Central memory CD8-positive, alpha-beta T cell (primary cell): ENCODE data around the gene CROCC2.
A peak's percentile ranks its signal among the peaks of the same experiment; 100 is the strongest.

Experiments used
- ATAC-seq: fragments of 150-1000 bp; cut with Tn5 transposase; replicated peaks from 2 replicates; pipeline ENCODE4 v1.10.0; 2022; ENCODE audit warnings: mild to moderate bottlenecking, moderate FRiP score, moderate number of reproducible peaks; ENCODE audit not compliant: poor library complexity, severe bottlenecking; ENCODE audit errors: extremely low read depth
- DNase-seq, 2 donors: peaks; one replicate each; pipeline ENCODE4 v3.0.0; 2021; ENCODE audit warnings: low spot score in 2 of 2
- H3K27ac Mint-ChIP-seq: one replicate; pipeline ENCODE4 v1.8.0; 2022; ENCODE audit warnings: low read depth, mild to moderate bottlenecking, moderate library complexity, mixed read lengths
- H3K27me3 Mint-ChIP-seq: one replicate; pipeline ENCODE4 v1.8.0; 2022; ENCODE audit warnings: mixed read lengths
- H3K36me3 Mint-ChIP-seq: one replicate; pipeline ENCODE4 v1.8.0; 2022; ENCODE audit warnings: mild to moderate bottlenecking, moderate library complexity, mixed read lengths; ENCODE audit not compliant: insufficient read depth
- H3K4me1 Mint-ChIP-seq: one replicate; pipeline ENCODE4 v1.8.0; 2022; ENCODE audit warnings: mixed read lengths
- H3K4me3 Mint-ChIP-seq: one replicate; pipeline ENCODE4 v1.8.0; 2022; ENCODE audit warnings: mild to moderate bottlenecking, moderate library complexity, mixed read lengths
- H3K9me3 Mint-ChIP-seq: one replicate; pipeline ENCODE4 v1.8.0; 2022; ENCODE audit warnings: mixed read lengths

Gene CROCC2

DNA sequence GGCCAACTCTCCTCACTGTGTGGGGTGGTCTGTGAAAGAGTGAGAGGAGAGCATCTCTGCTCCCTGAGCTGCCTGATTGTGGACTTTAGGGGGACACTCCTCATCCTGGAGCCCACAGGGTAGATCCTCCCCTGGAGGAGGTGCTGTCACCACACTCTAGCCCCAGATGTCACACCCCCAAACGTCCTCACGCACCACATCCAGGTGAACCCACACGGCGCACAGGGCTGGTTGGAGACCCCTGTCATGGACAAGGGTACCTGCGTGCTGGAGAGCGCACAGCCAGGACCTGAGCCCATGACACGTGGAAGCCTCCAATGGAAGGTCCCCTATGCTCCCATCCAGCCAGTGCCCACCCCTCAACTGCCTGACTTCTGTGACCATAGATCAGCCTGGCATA lies 27.0 kb upstream of the CROCC2 start:
- H3K9me3 Mint-ChIP-seq: no peaks in the 10 kb centered on the region
- no peak overlapping the region for H3K4me3 Mint-ChIP-seq
- H3K27me3 Mint-ChIP-seq: no peaks in the 10 kb centered on the region
- DNase-seq: no peak
- H3K36me3 Mint-ChIP-seq: no peaks in the 10 kb centered on the region
- no peak overlapping the region for H3K27ac Mint-ChIP-seq
- no peaks in the 10 kb centered on the region for H3K4me1 Mint-ChIP-seq
- no peak for ATAC-seq

DNA sequence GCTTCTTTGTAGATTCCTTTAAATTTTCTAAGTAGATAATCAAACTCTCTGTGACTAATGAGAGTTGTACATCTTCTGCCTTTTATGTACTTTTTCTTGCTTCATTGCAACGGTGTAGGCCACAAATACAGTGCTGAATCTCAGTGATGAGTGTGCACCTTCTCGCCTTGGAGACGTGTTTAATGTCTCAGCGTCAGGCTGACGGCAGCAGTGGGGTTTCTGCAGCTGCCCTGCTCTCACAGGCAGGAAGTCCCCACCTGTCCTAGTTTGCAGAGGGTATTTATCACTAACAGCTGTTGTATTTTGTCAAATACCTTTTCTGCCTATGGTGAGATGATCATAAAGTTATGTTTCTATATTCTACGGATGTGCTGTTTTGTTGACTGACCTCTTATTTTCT lies 24.2 kb upstream of the CROCC2 start:
- Mint-ChIP-seq H3K4me1 (no peaks in the 10 kb centered on the region), H3K4me3 (no peak overlapping the region), H3K9me3 (no peaks in the 10 kb centered on the region), H3K27ac (no peak overlapping the region), H3K27me3 (no peaks in the 10 kb centered on the region), H3K36me3 (no peaks in the 10 kb centered on the region)
- ATAC-seq (peak; percentile 40), DNase-seq (no peak)

DNA sequence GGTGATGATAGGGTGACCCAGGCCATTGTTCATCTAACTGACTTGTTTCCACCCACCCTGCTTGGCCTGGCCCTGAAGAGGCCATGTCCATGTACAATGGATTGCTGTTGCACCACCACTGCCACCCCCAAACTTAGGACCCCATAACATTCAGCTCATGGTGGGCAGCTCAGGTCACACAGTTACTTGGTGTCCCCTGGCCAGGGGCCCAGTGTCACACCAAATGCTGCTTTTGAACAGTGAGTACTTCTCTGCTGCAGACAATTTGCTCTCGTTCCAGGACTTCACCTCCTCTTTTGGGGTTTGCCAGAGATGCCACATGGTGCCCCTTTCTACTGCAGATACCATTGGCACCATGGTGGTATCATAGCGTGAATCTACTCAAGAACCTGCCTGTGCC lies 21.9 kb upstream of the CROCC2 start:
- Mint-ChIP-seq H3K4me1 (no peaks in the 10 kb centered on the region), H3K4me3 (no peak overlapping the region), H3K9me3 (no peaks in the 10 kb centered on the region), H3K27me3 (no peaks in the 10 kb centered on the region), H3K27ac (no peak overlapping the region), H3K36me3 (no peaks in the 10 kb centered on the region)
- no peak for DNase-seq
- no peak for ATAC-seq

DNA sequence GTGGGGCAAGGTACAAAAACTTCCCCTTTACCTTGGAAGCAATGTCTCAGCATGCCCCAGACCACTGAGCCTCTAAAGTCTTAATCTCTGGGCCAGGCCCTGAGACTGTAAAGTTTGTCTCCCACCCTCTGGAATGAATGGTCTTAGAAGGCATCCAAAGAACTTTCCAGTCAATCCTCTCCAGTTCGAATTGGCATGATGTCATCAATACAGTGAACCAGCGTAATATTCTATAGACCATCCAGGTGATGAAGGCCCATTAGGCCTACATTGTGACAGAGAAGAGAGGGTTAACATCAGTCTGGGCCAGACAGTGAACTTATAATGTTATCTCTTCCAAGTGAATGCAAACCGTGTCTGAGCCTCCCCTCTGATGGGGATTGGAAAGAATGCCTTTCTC lies 21.4 kb upstream of the CROCC2 start:
- Mint-ChIP-seq H3K36me3 (no peaks in the 10 kb centered on the region), H3K4me3 (no peak overlapping the region), H3K4me1 (no peaks in the 10 kb centered on the region)

DNA sequence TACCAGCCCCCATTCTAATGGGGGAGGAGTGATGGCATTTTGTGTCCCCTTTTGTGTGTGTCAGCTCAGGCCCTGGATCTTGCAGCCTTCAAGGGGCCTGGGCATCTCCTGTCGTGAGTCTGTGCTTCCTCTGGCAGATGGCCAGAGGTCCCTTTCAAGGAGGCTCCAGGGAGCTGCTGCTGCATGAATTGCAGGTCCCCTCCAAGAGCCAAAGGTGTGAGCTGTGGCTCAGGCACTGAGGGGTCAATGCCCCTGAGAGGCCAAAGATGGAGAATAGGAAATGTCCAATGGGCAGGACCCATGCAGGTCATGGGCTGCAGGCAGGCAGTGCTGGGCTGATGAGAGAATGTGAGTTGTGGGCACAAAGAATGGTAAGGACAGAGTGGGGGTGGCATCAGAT lies 20.6 kb upstream of the CROCC2 start:
- H3K36me3 Mint-ChIP-seq: no peaks in the 10 kb centered on the region
- H3K27ac Mint-ChIP-seq: no peak overlapping the region
- H3K4me1 Mint-ChIP-seq: no peaks in the 10 kb centered on the region
- DNase-seq (no peak), ATAC-seq (no peak)
- H3K4me3 Mint-ChIP-seq: no peak overlapping the region
- H3K27me3 Mint-ChIP-seq: no peaks in the 10 kb centered on the region
- H3K9me3 Mint-ChIP-seq: no peaks in the 10 kb centered on the region

More for the DNA sequence above, 21.4 kb upstream of the CROCC2 start:
- no peak overlapping the region for H3K27ac Mint-ChIP-seq
- ATAC-seq (no peak), DNase-seq (no peak)
- H3K27me3 Mint-ChIP-seq: no peaks in the 10 kb centered on the region
- no peaks in the 10 kb centered on the region for H3K9me3 Mint-ChIP-seq

DNA sequence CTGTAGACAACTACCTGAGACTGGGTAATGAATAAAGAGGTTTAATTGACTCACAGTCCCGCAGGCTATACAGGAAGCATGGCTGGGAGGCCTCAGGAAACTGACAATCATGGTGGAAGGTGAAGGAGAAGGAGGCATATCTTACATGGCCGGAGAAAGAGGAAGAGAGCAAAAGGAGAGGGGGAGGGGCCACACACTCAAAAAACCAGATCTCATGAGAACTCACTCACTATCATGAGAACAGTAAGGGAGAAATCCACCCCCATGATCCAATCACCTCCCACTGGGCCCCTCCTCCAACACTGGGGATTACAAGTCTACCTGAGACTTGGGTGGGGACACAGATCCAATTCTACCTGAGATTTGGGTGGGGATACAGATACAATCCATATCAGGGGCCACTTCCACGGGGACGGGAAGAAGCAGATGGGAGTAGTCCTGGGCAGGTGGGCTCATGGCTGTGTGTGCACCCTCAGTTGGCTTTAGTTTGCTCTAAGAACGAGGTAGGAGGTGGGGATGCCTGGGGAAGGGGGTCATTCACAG lies 20.0 kb upstream of the CROCC2 start:
- Mint-ChIP-seq H3K27ac (no peak overlapping the region), H3K9me3 (no peaks in the 10 kb centered on the region), H3K4me1 (no peaks in the 10 kb centered on the region), H3K36me3 (no peaks in the 10 kb centered on the region), H3K27me3 (no peaks in the 10 kb centered on the region), H3K4me3 (no peak overlapping the region)
- ATAC-seq: no peak
- no peak for DNase-seq

DNA sequence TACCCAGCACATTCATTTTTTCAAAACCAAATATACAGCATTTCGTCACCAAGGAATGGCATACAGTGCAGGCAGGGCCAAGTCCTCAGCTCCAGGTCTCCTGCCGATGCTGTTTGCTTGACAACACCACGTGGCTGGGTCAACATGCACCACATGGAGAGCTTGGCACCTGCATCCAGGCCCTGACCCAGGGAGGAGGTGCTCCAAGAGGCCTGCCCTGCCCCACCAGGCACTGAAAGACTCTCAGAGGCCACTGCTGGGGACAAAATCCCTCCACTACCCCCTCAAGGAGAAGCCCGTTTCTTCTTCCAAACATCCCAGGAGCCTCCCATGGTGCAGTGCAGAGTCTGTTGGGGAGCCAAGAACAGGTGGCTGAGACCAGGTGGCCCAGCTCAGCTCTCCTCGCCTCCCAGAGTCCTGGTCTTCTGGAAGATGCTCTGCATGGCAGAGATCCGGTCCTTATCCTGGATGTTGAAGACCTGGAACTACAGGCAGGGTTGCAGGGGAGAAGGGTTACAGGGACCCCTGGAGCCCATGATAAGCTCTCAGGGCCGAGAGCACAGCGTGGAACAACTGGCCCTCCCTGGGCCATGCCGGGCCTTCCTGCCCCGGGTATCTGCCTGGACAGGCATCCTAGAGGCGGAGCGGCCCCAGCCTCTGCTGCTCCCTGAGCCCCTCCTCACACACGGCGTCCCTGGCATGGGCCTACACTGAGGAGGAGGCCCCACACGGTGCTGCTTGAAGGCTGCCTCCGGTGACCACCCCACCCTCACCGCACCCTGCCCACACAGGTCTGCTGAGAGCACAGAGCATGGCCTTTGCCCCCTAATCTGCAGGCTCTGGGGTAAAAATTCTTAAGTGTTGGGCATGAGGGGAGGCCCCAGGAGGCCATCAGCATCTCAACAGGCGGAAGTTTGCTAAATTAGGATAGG lies 19.2 kb upstream of the CROCC2 start:
- no peaks in the 10 kb centered on the region for H3K9me3 Mint-ChIP-seq
- no peak for ATAC-seq
- no peaks in the 10 kb centered on the region for H3K27me3 Mint-ChIP-seq
- H3K4me3 Mint-ChIP-seq: no peak overlapping the region
- no peak overlapping the region for H3K27ac Mint-ChIP-seq
- no peaks in the 10 kb centered on the region for H3K4me1 Mint-ChIP-seq
- H3K36me3 Mint-ChIP-seq: no peaks in the 10 kb centered on the region
- DNase-seq: no peak

DNA sequence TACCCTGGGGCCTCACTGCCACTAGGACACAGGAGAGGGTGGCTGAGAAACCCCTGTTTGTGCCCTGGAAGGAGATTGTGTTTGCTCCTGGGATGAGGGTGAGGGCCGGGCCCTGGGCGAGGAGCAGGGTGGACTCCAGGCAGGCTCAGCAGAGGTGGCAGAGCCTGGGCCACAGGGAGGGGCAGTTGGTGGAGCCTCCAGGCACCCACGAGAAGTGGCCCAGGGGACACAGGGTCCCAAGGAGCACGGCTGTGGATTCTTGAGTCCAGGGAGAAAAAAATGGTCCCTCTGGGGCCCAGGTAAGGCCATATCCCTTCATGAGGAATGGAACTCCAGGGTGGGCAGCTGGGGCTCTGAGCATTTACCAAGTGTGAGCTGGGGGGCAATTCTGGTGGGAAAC lies 18.5 kb upstream of the CROCC2 start:
- ATAC-seq (no peak), DNase-seq (no peak)
- no peaks in the 10 kb centered on the region for H3K4me1 Mint-ChIP-seq
- no peaks in the 10 kb centered on the region for H3K27me3 Mint-ChIP-seq
- no peaks in the 10 kb centered on the region for H3K9me3 Mint-ChIP-seq
- H3K4me3 Mint-ChIP-seq: no peak overlapping the region
- H3K27ac Mint-ChIP-seq: no peak overlapping the region
- H3K36me3 Mint-ChIP-seq: no peaks in the 10 kb centered on the region

DNA sequence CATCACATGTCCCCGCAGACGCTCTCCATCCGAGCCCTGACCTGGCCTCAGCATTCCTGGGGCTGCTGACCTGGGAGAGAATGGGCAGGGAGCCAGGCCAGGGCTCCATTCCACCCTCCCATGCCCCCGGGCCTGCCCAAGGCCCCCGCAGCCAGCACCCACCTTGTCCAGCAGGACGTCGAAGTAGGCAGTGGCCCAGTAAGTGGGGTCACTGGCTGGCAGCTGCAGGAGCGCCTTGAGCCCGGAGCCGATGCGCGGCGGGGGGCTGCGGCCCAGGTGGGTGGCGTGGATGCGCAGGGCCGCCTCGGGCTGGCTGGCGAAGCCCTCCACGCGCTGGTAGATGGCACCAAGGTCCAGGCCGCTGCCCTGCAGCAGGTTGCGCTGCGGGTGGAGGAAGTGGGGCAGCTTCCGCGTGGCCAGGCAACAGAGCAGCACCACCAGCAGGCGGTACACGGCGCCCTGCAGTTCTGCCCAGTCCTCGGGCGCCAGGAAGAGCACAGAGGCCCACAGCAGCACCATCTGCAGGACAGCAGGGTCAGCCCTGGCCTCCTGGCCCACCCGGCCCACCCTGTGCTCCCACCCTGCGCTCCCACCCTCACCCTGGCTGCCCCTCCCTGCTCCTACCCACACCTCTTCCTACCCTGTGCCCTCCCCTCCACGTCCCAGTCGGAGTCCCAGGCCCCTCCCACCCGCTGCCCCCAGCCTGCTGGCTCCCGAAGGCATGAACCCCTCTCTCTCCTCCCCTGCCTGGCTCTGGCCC lies 17.8 kb upstream of the CROCC2 start:
- ATAC-seq (no peak), DNase-seq (no peak)
- H3K4me1 Mint-ChIP-seq: no peaks in the 10 kb centered on the region
- no peak overlapping the region for H3K4me3 Mint-ChIP-seq
- H3K36me3 Mint-ChIP-seq: no peaks in the 10 kb centered on the region
- H3K27ac Mint-ChIP-seq: no peak overlapping the region
- no peaks in the 10 kb centered on the region for H3K9me3 Mint-ChIP-seq
- H3K27me3 Mint-ChIP-seq: no peaks in the 10 kb centered on the region

DNA sequence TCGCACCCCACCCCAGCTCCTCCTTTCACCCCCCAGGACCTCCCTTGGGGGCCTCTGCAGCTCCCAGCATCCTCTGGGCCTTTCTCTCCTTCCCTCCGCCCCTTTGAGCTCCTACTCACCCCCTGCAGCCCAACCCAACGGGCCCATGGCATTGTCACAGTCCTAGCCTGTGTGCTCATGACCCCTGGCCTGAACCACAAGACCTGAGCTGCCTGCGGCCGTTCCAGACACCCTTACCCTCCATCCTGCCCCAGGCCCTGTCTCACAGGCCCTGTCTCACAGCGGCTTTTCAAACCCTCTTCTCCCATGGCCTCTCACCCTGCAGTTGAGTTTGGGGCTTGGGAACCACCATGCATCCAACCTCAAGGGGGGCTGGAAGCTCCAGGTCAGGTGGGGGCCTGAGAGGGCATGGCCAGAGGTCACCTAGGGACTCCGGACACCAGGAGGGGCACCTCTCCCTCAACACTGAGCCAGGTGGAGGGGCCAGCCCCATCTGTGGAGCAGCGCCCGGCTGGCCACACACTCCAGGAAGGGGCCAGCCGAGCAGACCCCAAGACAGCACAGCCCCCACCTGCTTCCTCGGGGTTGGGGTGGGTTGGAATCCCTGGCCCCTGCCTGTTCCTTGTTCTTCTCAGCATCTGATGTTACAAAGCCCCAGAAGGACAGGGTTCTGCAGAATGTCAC lies 17.1 kb upstream of the CROCC2 start:
- no peaks in the 10 kb centered on the region for H3K4me1 Mint-ChIP-seq
- no peak overlapping the region for H3K4me3 Mint-ChIP-seq
- no peaks in the 10 kb centered on the region for H3K9me3 Mint-ChIP-seq
- H3K27me3 Mint-ChIP-seq: no peaks in the 10 kb centered on the region
- DNase-seq: no peak
- no peak for ATAC-seq
- no peaks in the 10 kb centered on the region for H3K36me3 Mint-ChIP-seq
- no peak overlapping the region for H3K27ac Mint-ChIP-seq

DNA sequence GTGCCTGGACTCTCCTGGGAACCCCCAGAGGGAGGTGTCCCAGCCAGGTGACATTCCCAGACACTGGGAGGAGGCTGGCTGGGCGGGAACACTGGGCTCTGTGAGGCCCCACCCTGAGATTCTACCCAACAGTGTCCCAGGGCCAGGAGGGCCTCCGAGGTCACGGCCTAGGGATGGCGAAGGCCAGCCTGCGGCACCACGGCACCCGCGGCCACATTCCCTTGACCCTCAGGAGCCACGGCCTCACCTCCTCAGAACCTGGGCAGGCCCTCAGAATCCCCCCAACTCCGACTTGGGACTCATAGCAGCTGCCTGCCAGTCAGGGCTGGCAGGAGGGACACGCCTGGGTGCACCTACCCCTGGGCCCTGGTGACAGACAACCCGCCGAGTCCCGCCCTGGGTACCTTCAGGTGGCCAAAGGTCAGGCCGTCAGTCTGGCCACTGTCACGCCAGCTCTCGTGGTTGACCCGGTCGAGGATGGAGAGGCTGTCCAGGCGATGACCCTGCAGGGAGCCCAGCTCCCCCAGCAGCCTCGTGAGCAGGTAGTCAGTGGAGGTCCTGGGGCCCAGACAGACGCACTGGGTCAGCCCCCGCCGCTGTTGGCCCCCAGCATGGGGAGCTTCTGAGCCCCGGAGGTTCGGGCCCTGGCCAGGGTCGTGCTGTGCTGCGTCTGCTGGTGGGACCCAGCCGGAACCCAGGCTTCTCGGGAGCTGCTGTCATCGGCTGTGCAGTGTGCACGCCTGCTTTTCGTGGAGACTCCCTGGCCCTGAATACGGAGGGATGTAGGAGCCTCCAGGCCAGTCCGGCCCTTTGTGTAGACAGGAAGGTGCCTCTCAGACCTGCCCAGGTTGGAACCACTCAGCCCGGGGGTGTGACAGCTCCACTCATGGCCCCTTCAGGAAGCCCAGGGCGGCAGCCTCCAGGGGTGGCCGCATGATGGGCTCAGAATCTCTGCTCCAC lies 16.3 kb upstream of the CROCC2 start:
- Mint-ChIP-seq H3K4me3 (no peak overlapping the region), H3K27ac (no peak overlapping the region), H3K36me3 (no peaks in the 10 kb centered on the region), H3K4me1 (no peaks in the 10 kb centered on the region), H3K9me3 (no peaks in the 10 kb centered on the region), H3K27me3 (no peaks in the 10 kb centered on the region)
- no peak for ATAC-seq
- no peak for DNase-seq

DNA sequence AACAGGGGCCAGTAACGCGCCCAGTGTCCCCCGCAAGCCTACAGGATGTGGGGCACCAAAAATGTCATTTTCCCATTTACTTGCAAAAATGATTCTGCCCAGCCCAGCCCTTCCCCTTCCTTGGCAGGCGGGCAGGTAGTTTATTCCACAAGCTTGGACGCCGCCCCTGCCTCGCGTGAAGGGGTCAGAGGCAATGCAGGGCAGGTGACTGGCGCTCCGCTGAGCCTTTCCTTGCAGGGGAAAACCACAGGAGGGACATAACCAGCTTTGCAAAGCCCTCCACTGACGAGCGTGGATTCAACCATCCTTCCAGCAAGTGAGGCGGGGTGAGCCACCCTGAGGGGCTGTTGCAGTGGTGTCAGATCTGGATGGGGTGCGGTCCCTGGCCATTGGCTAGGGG lies 15.4 kb upstream of the CROCC2 start:
- Mint-ChIP-seq H3K4me1 (no peaks in the 10 kb centered on the region), H3K36me3 (no peaks in the 10 kb centered on the region), H3K27ac (no peak overlapping the region), H3K4me3 (no peak overlapping the region), H3K9me3 (no peaks in the 10 kb centered on the region), H3K27me3 (no peaks in the 10 kb centered on the region)
- ATAC-seq (no peak), DNase-seq (no peak)
